Epithelial cell of esophagus (primary cell): ENCODE data around the gene SCN5A.

Experiments used
- DNase-seq: peaks from one replicate; pipeline ENCODE4 v3.0.0; 2010; ENCODE audit warnings: low read depth
- H3K4me3 ChIP-seq: 2 replicates; pipeline ENCODE4 v1.5.1; 2011; ENCODE audit warnings: mild to moderate bottlenecking, low read length, control low read depth
- TF ChIP-seq, protein P1 (sequence below): IDR thresholded peaks from 2 replicates; pipeline ENCODE4 v1.5.1; 2011; ENCODE audit warnings: low read depth, mild to moderate bottlenecking, low read length, control low read depth, inconsistent platforms; ENCODE audit not compliant: insufficient read depth; ENCODE audit errors: missing control alignments

SCN5A gene

DNA sequence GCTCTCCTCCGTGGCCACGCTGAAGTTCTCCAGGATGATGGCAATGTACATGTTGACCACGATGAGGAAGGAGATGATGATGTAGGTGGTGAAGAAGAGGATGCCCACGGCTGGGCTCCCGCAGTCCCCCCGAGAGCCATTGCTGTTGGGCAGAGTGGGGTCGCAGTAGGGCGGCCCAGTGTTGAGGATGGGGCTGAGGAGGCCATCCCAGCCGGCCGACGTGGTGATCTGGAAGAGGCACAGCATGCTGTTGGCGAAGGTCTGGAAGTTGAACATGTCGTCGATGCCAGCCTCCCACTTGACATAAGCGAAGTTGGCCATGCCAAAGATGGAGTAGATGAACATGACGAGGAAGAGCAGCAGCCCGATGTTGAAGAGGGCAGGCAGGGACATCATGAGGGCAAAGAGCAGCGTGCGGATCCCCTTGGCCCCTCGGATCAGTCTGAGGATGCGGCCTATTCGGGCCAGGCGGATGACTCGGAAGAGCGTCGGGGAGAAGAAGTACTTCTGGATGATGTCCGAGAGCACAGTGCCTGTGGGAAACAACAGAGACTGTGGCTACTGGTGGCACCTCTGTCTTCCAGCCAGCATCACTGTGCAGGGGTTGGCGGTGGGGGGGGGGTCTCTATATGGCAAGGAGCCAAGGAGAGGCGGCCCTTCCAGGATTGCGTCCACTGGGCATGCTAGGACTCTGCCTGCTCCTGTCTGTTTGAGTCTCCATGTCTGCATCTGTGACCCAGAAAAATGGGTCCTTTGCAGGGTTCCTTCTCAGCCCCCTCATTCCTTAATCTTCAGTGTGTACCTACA, 98.3 kb downstream of the SCN5A start:
- TF ChIP-seq, protein P1, sequence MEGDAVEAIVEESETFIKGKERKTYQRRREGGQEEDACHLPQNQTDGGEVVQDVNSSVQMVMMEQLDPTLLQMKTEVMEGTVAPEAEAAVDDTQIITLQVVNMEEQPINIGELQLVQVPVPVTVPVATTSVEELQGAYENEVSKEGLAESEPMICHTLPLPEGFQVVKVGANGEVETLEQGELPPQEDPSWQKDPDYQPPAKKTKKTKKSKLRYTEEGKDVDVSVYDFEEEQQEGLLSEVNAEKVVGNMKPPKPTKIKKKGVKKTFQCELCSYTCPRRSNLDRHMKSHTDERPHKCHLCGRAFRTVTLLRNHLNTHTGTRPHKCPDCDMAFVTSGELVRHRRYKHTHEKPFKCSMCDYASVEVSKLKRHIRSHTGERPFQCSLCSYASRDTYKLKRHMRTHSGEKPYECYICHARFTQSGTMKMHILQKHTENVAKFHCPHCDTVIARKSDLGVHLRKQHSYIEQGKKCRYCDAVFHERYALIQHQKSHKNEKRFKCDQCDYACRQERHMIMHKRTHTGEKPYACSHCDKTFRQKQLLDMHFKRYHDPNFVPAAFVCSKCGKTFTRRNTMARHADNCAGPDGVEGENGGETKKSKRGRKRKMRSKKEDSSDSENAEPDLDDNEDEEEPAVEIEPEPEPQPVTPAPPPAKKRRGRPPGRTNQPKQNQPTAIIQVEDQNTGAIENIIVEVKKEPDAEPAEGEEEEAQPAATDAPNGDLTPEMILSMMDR: no peak
- no peak for DNase-seq
- no peak overlapping the region for H3K4me3 ChIP-seq

DNA sequence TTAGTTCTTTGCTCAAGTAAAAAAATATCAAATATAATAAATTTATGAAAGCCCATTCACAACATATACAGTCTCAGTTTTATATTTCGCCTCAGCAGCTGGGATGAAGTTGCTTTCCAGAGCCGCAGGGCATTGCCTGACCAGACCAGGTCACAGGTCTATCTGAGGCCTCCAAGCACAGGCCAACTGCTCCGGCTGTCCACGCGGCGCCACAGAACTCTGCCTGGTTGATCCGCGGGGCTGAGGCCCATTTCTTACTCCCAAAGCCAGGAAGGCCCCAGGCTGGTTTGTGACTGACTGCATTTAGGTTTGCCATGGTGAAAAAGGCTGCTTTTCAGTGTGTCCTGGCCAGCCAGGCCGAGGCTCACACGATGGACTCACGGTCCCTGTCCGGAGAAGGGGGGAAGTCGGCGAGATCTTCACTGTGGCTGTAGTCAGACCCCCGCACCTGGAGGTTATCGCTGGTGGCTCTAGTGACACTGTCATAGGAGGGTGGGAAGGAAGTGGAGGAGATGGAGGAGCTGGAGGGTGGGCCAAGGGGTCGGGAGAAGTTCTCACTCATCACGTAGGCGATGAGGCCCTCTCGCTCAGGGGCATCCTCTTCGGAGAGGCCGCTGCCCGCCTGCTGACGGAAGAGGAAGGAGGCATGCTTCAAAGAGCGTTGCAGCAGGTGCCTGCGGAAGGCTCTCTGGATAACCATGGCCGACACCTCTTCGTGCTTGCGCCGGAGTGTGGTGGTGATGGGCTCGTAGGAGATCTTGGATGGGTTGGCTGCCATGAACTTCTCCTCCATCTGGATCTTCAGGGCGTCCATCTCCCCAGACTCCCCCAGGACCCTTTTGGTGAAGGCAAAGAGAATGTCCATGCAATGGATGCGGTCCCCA, 99.3 kb downstream of the SCN5A start:
- no peak for DNase-seq
- no peak overlapping the region for H3K4me3 ChIP-seq
- TF ChIP-seq, protein P1: no peak

DNA sequence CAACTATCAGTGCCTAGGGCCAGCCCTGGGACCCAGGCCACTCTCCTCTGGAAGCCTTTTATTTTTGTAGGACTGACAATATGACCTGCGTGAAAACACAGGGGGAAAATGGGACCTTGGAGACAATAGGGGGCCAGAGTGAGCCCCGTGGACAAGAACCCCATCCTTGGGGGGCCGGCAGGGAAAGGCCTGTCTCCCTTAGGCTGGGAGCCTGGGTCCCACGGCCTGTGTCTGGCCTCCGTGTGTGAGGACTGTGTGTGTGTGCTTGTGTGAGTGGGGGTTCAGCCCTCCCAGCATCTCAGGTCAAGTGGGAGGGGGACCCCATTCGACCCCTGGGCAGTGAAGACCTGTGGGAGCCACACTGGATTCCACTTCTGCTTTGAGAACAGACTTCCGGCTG, 100.0 kb downstream of the SCN5A start:
- TF ChIP-seq, protein P1: no peak
- no peak for DNase-seq
- no peak overlapping the region for H3K4me3 ChIP-seq

GRCh38 chr3:38549082-38549481, 100.4 kb downstream of the SCN5A start:
- DNase-seq: no peak
- H3K4me3 ChIP-seq: no peak overlapping the region
- TF ChIP-seq, protein P1: no peak

GRCh38 chr3:38548154-38548931, 101.1 kb downstream of the SCN5A start:
- DNase-seq: no peak
- TF ChIP-seq, protein P1: no peak
- no peak overlapping the region for H3K4me3 ChIP-seq

DNA sequence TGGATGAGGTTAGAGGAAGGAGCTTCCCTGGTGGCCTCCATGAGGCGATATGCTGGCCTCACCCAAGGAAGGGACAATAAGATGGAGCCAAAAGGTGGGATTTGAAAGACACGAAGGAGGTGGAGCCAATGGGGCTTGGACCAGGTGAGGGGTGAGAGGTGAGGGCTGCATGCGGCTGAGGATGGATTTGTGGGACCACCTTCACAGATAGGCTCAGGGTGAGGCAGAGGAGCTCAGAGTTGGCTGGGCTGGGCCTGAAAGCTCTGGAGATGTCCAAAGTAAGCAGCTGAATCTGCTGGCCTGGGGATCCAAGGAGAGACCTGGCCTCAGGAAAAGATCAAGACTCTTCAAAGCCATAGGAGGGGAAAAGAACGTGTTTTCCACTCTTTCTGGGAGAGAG, 103.5 kb downstream of the SCN5A start:
- TF ChIP-seq, protein P1: no peak
- DNase-seq: no peak
- H3K4me3 ChIP-seq: no peak overlapping the region
